ENCODE measurements around the gene TBX6.

DNA sequence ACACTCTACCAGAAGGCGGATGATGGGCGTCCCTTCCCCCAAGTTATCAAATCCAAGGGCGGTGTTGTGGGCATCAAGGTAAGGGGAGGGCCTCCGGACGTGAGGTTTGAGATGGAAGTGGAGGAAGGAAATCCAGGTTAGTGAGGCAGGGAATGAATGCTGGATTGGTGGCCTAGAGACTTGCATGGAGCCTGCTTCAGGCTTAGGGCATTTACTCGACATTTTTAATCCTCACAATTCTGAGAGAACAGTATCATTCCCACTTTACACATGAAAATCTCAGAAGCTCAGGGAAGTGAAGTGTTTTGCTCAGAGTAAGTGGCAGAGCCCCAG is 24.2 kb downstream of the TBX6 start:
- TF ChIP-seq EZH2 (IDR thresholded peaks at IDR 0.05), result no peak
- 0 out of 2 replicates have a peak, but pooled peaks have one; percentile 24 for TF ChIP-seq POLR2AphosphoS5 (IDR thresholded peaks at IDR 0.05; ENCODE audit: borderline replicate concordance, low read depth, low read length)

Data from SK-N-MC (cell line).